NCI-H1694 (cell line): ENCODE measurements around the gene TBCK.
"Not testable (repeated sequence)": the region's sequence is repeated elsewhere in the genome, so short reads cannot be mapped to it uniquely, and the experiment has no call there.

ENCODE experiments used
- DNase-seq: peaks from one replicate; lab custom pipeline; 2025; lab: John Stamatoyannopoulos, UW

TBCK gene

GRCh38 chr4:106321168-106321567, 5.2 kb upstream of the TBCK start:
- DNase-seq = not testable (repeated sequence)

GRCh38 chr4:106320235-106320634, 4.2 kb upstream of the TBCK start:
- DNase-seq = no peak

GRCh38 chr4:106318511-106318910, 2.5 kb upstream of the TBCK start:
- no peak for DNase-seq

GRCh38 chr4:106317815-106318214, 1.8 kb upstream of the TBCK start:
- DNase-seq = no peak

- DNase-seq = no peak
These were observed 882 bp upstream of the TBCK start for GRCh38 chr4:106316773-106317409.

- DNase-seq = no peak
These were observed 487 bp downstream of the TBCK start for GRCh38 chr4:106315476-106315967.

GRCh38 chr4:106314960-106315359, 1.0 kb downstream of the TBCK start:
- no peak for DNase-seq

- no peak for DNase-seq
These were observed 2.9 kb downstream of the TBCK start for GRCh38 chr4:106312997-106313522.

- DNase-seq = no peak
These were observed 3.6 kb downstream of the TBCK start for GRCh38 chr4:106312377-106312776.

GRCh38 chr4:106306561-106306960, 9.4 kb downstream of the TBCK start:
- no peak for DNase-seq

GRCh38 chr4:106305435-106306055, 10.5 kb downstream of the TBCK start:
- no peak for DNase-seq

GRCh38 chr4:106304632-106305031, 11.4 kb downstream of the TBCK start:
- DNase-seq = no peak

GRCh38 chr4:106303548-106304281, 12.3 kb downstream of the TBCK start:
- no peak for DNase-seq

GRCh38 chr4:106302062-106302438, 14.0 kb downstream of the TBCK start:
- DNase-seq = no peak

- DNase-seq = no peak
These were observed 14.5 kb downstream of the TBCK start for GRCh38 chr4:106301393-106302061.

GRCh38 chr4:106299977-106300376, 16.0 kb downstream of the TBCK start:
- DNase-seq = no peak

GRCh38 chr4:106297245-106298035, 18.6 kb downstream of the TBCK start:
- no peak for DNase-seq

- DNase-seq = no peak
These were observed 21.9 kb downstream of the TBCK start for GRCh38 chr4:106294062-106294461.

GRCh38 chr4:106291678-106292077, 24.3 kb downstream of the TBCK start:
- no peak for DNase-seq

- no peak for DNase-seq
These were observed 26.3 kb downstream of the TBCK start for GRCh38 chr4:106289737-106290136.

GRCh38 chr4:106287353-106287969, 28.5 kb downstream of the TBCK start:
- DNase-seq = no peak
